Superior temporal gyrus (tissue), 1 donor: ENCODE results near the gene BRAF.
"Not testable (repeated sequence)": the region's sequence is repeated elsewhere in the genome, so short reads cannot be mapped to it uniquely, and the experiment has no call there.

Experiments used
- DNase-seq: peaks from one replicate; pipeline ENCODE4 v3.0.0-alpha.2; 2016; ENCODE audit errors: extremely low spot score

The BRAF gene

GRCh38 chr7:140924821-140925421 lies at the start of gene BRAF:
Gene BRAF (minus strand): TSS chr7:140924929. CDS start chr7:140924703, 226 bp downstream.
- DNase-seq = peak; percentile 93

GRCh38 chr7:140972876-140973829 lies 48.4 kb upstream of the BRAF start:
- no peak for DNase-seq

- DNase-seq = no peak
Observed at GRCh38 chr7:140972344-140972743, 47.6 kb upstream of the BRAF start.

GRCh38 chr7:140967438-140967837 lies 42.7 kb upstream of the BRAF start:
- DNase-seq = no peak

GRCh38 chr7:140966561-140967233 lies 42.0 kb upstream of the BRAF start:
- DNase-seq = no peak

GRCh38 chr7:140961117-140961516 lies 36.4 kb upstream of the BRAF start:
- no peak for DNase-seq

GRCh38 chr7:140956997-140957396 lies 32.3 kb upstream of the BRAF start:
- not testable (repeated sequence) for DNase-seq

- no peak for DNase-seq
Observed at GRCh38 chr7:140945940-140946339, 21.2 kb upstream of the BRAF start.

GRCh38 chr7:140942242-140942641 lies 17.5 kb upstream of the BRAF start:
- not testable (repeated sequence) for DNase-seq

- DNase-seq = no peak
Observed at GRCh38 chr7:140940898-140941297, 16.2 kb upstream of the BRAF start.

GRCh38 chr7:140937702-140938264 lies 13.1 kb upstream of the BRAF start:
- DNase-seq = no peak

- no peak for DNase-seq
Observed at GRCh38 chr7:140928491-140929309, 4.0 kb upstream of the BRAF start.

GRCh38 chr7:140927945-140928344 lies 3.2 kb upstream of the BRAF start:
- DNase-seq = not testable (repeated sequence)

GRCh38 chr7:140927351-140927750 lies 2.6 kb upstream of the BRAF start:
- DNase-seq = no peak

GRCh38 chr7:140926021-140926817 lies 1.5 kb upstream of the BRAF start:
- no peak for DNase-seq

GRCh38 chr7:140924019-140924820 lies 509 bp downstream of the BRAF start:
- peak; percentile 79 for DNase-seq

GRCh38 chr7:140923358-140924006 lies 1.2 kb downstream of the BRAF start:
- peak; percentile 70 for DNase-seq

GRCh38 chr7:140922741-140923345 lies 1.9 kb downstream of the BRAF start:
- no peak for DNase-seq

GRCh38 chr7:140920745-140921144 lies 4.0 kb downstream of the BRAF start:
- no peak for DNase-seq
